NCI-H524 (cell line): Measurements from ENCODE around the gene FAM153A.
"Not testable (repeated sequence)": the region's sequence is repeated elsewhere in the genome, so short reads cannot be mapped to it uniquely, and the experiment has no call there.

ENCODE experiments used
- DNase-seq, 2 experiments: peaks; one replicate each; lab custom pipeline; 2025; lab: John Stamatoyannopoulos, UW

Gene FAM153A

GRCh38 chr5:177724858-177725257 is 57.8 kb downstream of the FAM153A start:
- DNase-seq: not testable (repeated sequence)

- DNase-seq: not testable (repeated sequence)
These were observed 58.7 kb downstream of the FAM153A start for GRCh38 chr5:177723831-177724485.

- not testable (repeated sequence) for DNase-seq
These were observed 59.9 kb downstream of the FAM153A start for GRCh38 chr5:177722829-177723228.

GRCh38 chr5:177719989-177720388 is 62.7 kb downstream of the FAM153A start:
- DNase-seq: not testable (repeated sequence)

GRCh38 chr5:177715423-177715822 is 67.3 kb downstream of the FAM153A start:
- not testable (repeated sequence) for DNase-seq

- DNase-seq: not testable (repeated sequence)
These were observed 86.6 kb downstream of the FAM153A start for GRCh38 chr5:177696100-177696499.

GRCh38 chr5:177695356-177695930 is 87.3 kb downstream of the FAM153A start:
- DNase-seq: not testable (repeated sequence)

- not testable (repeated sequence) for DNase-seq
These were observed 88.2 kb downstream of the FAM153A start for GRCh38 chr5:177694518-177694835.

GRCh38 chr5:177693671-177694517 is 88.8 kb downstream of the FAM153A start:
- not testable (repeated sequence) for DNase-seq

- DNase-seq: not testable (repeated sequence)
These were observed 89.7 kb downstream of the FAM153A start for GRCh38 chr5:177692969-177693368.

GRCh38 chr5:177692507-177692906 is 90.2 kb downstream of the FAM153A start:
- DNase-seq: not testable (repeated sequence)

GRCh38 chr5:177689011-177689610 is 93.6 kb downstream of the FAM153A start:
- DNase-seq: not testable (repeated sequence)

- not testable (repeated sequence) for DNase-seq
These were observed 94.6 kb downstream of the FAM153A start for GRCh38 chr5:177688091-177688490.

GRCh38 chr5:177681920-177682319 is 100.8 kb downstream of the FAM153A start:
- DNase-seq: not testable (repeated sequence)
